Osteocyte (in vitro differentiated cells): Measurements from ENCODE around the gene HSD17B13. TPM values are rescaled to one million over a fixed set of nuclear protein-coding genes. Genes with fewer than 3 reads are reported as not detected.

Experiments used
- DNase-seq: peaks from one replicate; pipeline ENCODE4 v3.0.0; 2021; ENCODE audit warnings: mixed read lengths; ENCODE audit not compliant: unreplicated experiment; ENCODE audit errors: extremely low spot score
- H3K27ac Mint-ChIP-seq: one replicate; pipeline ENCODE4 v1.8.0; 2021; ENCODE audit warnings: mild to moderate bottlenecking, mixed read lengths; ENCODE audit not compliant: unreplicated experiment
- H3K27me3 Mint-ChIP-seq: one replicate; pipeline ENCODE4 v1.8.0; 2021; ENCODE audit warnings: mixed read lengths; ENCODE audit not compliant: unreplicated experiment
- H3K36me3 Mint-ChIP-seq: one replicate; pipeline ENCODE4 v1.8.0; 2021; ENCODE audit warnings: mixed read lengths; ENCODE audit not compliant: unreplicated experiment
- H3K4me1 Mint-ChIP-seq: one replicate; pipeline ENCODE4 v1.8.0; 2021; ENCODE audit warnings: mixed read lengths; ENCODE audit not compliant: unreplicated experiment
- H3K4me3 Mint-ChIP-seq: one replicate; pipeline ENCODE4 v1.8.0; 2021; ENCODE audit warnings: mild to moderate bottlenecking, moderate library complexity, mixed read lengths; ENCODE audit not compliant: unreplicated experiment
- H3K9me3 Mint-ChIP-seq: one replicate; pipeline ENCODE4 v1.8.0; 2021; ENCODE audit warnings: mixed read lengths; ENCODE audit not compliant: unreplicated experiment
- CTCF ChIP-seq: fragments of 200-600 bp; sonication (generic); IDR thresholded peaks from 2 replicates; pipeline ENCODE4 v1.5.0; 2021; ENCODE audit warnings: antibody characterized with exemption, mild to moderate bottlenecking, moderate library complexity
- total RNA-seq: library from RNA; stranded (reverse); gene quantifications from 2 replicates; pipeline ENCODE4 v1.2.1, GENCODE V29; 2021

Gene HSD17B13
- total RNA-seq, 1 donor from 2014 or later = not detected

- Mint-ChIP-seq H3K36me3 (no peaks in the 10 kb centered on the region), H3K27ac (no peak overlapping the region), H3K9me3 (no peaks in the 10 kb centered on the region), H3K27me3 (peaks cover 44% of the 10 kb centered on the region), H3K4me3 (no peak overlapping the region), H3K4me1 (no peaks in the 10 kb centered on the region)
- DNase-seq = no peak
- TF ChIP-seq CTCF = no peak
Observed at GRCh38 chr4:87270825-87271224, 51.9 kb downstream of the HSD17B13 start.

- Mint-ChIP-seq H3K27ac (no peak overlapping the region), H3K4me3 (no peak overlapping the region), H3K4me1 (no peaks in the 10 kb centered on the region), H3K9me3 (no peaks in the 10 kb centered on the region), H3K27me3 (peaks cover 48% of the 10 kb centered on the region), H3K36me3 (no peaks in the 10 kb centered on the region)
- no peak for DNase-seq
- peak; percentile 72 for TF ChIP-seq CTCF
Observed at GRCh38 chr4:87270144-87270543, 52.5 kb downstream of the HSD17B13 start.

GRCh38 chr4:87268411-87268810 is 54.3 kb downstream of the HSD17B13 start:
- H3K9me3 Mint-ChIP-seq = no peaks in the 10 kb centered on the region
- TF ChIP-seq CTCF = no peak
- no peak for DNase-seq
- peaks cover 41% of the 10 kb centered on the region for H3K27me3 Mint-ChIP-seq
- H3K36me3 Mint-ChIP-seq = no peaks in the 10 kb centered on the region
- no peaks in the 10 kb centered on the region for H3K4me1 Mint-ChIP-seq
- H3K4me3 Mint-ChIP-seq = no peak overlapping the region
- H3K27ac Mint-ChIP-seq = no peak overlapping the region

- Mint-ChIP-seq H3K27ac (no peak overlapping the region), H3K36me3 (no peaks in the 10 kb centered on the region), H3K9me3 (no peaks in the 10 kb centered on the region), H3K4me1 (no peaks in the 10 kb centered on the region), H3K27me3 (peaks cover 30% of the 10 kb centered on the region), H3K4me3 (no peak overlapping the region)
- DNase-seq = no peak
- no peak for TF ChIP-seq CTCF
Observed at GRCh38 chr4:87266986-87267385, 55.7 kb downstream of the HSD17B13 start.

GRCh38 chr4:87262886-87263285 is 59.8 kb downstream of the HSD17B13 start:
- H3K9me3 Mint-ChIP-seq = no peaks in the 10 kb centered on the region
- peaks cover 12% of the 10 kb centered on the region for H3K27me3 Mint-ChIP-seq
- no peaks in the 10 kb centered on the region for H3K36me3 Mint-ChIP-seq
- no peak for DNase-seq
- H3K27ac Mint-ChIP-seq = no peak overlapping the region
- H3K4me1 Mint-ChIP-seq = no peaks in the 10 kb centered on the region
- TF ChIP-seq CTCF = no peak
- no peak overlapping the region for H3K4me3 Mint-ChIP-seq
